ENCODE results near the gene PARD3. TPM values are rescaled to one million over a fixed set of nuclear protein-coding genes. Genes with fewer than 3 reads are reported as not detected.

PARD3 gene
- total and polyA plus RNA-seq, 10 of the 15 experiments (the other 5 are each of a cell fraction or from before 2014, with no cell fraction given), result 2.6 to 43.1 (median 13.9) TPM

- Histone ChIP-seq H3K27ac (ENCODE audit: control insufficient read depth, insufficient read depth) (no peak overlapping the region), H3K79me2 (ENCODE audit: control insufficient read depth, insufficient read depth, low read length) (no peaks in the 10 kb centered on the region), H2AFZ (ENCODE audit: control insufficient read depth, low read depth, low read length) (no peak overlapping the region), H3K9ac (ENCODE audit: control insufficient read depth, insufficient read depth, low read length) (no peak overlapping the region), H3K4me3 (no peak overlapping the region), H3K4me1 (ENCODE audit: control insufficient read depth, insufficient read depth, low read length) (no peaks in the 10 kb centered on the region), H4K20me1 (ENCODE audit: control insufficient read depth, insufficient read depth) (no peaks in the 10 kb centered on the region), H3K27me3 (replicated peaks in 1 of 2; ENCODE audit: control insufficient read depth in 2 of 2, insufficient read depth in 2 of 2, low read length in 1 of 2) (no peaks in the 10 kb centered on the region), H3K36me3 (ENCODE audit: control insufficient read depth in 2 of 2, insufficient read depth in 2 of 2, low read length in 1 of 2) (no peaks in the 10 kb centered on the region), H3K4me2 (ENCODE audit: control insufficient read depth, insufficient read depth) (no peak overlapping the region), H3K9me3 (replicated peaks; ENCODE audit: control insufficient read depth, insufficient read depth, low read length) (no peaks in the 10 kb centered on the region; the same call in 2 of the 3 replicates)
- ChIA-PET SMC1A (ENCODE audit: uncharacterized antibody, unreplicated experiment) (interaction anchor here (0.7 to 1.4 kb wide), 4 partner anchors 13 to 919 kb away, joined by 3 to 4 read pairs (median 4); no protein-coding TSS in a partner anchor), CTCF (interaction anchor here (1.1 kb wide), 1 partner anchor 9 kb away, joined by 3 read pairs; no protein-coding TSS in a partner anchor), POLR2A (no interaction called here), RAD21 (ENCODE audit: unreplicated experiment) (no interaction called here)
- FAIRE-seq (no peak), DNase-seq (ENCODE audit: low read depth, low spot score) (no peak), ATAC-seq (no peak)
- intact Hi-C loops (cut with micrococcal nuclease; ENCODE audit: unreplicated experiment) (no loop called here), in situ Hi-C loops (cut with MboI) (no loop called here)
- no peak for TF ChIP-seq ATF7 (IDR thresholded peaks at IDR 0.05; ENCODE audit: low read depth)
- no peak for TF ChIP-seq CREB1 (IDR thresholded peaks at IDR 0.05; ENCODE audit: low read depth)
- TF ChIP-seq NRF1 (conservative IDR thresholded peaks at IDR 0.05; ENCODE audit: low read depth, low read length), result no peak
- TF ChIP-seq PAX8 (IDR thresholded peaks at IDR 0.05), result no peak
- no peak for TF ChIP-seq EP300 (IDR thresholded peaks at IDR 0.05; ENCODE audit: borderline replicate concordance in 1 of 2, control insufficient read depth in 1 of 2, low read depth in 2 of 2, low read length in 2 of 2)
- BruUV-seq (replicated peaks), result no TSS peak
- 77% methylated on average over 6 of the region's 6 CpGs for WGBS (ENCODE audit: insufficient coverage, insufficient replicate concordance, low lambda C conversion rate, missing lambda C conversion rate)
Observed at GRCh38 chr10:34112171-34112782, 702.8 kb downstream of the PARD3 start.

- no peak overlapping the region for H3K4me3 ChIP-seq
Observed at GRCh38 chr10:34111179-34111578, 703.9 kb downstream of the PARD3 start.

More at GRCh38 chr10:34111179-34111578, 703.9 kb downstream of the PARD3 start:
- in situ Hi-C loops (cut with MboI) (no loop called here), intact Hi-C loops (cut with micrococcal nuclease; ENCODE audit: unreplicated experiment) (no loop called here)
- no peak for FAIRE-seq
- ChIA-PET CTCF (interaction anchor here (1.1 kb wide), 1 partner anchor 10 kb away, joined by 3 read pairs; no protein-coding TSS in a partner anchor), SMC1A (ENCODE audit: uncharacterized antibody, unreplicated experiment) (interaction anchor here (0.7 to 2.2 kb wide), 4 partner anchors 10 to 918 kb away, joined by 3 to 6 read pairs (median 4); no protein-coding TSS in a partner anchor), POLR2A (no interaction called here), RAD21 (ENCODE audit: unreplicated experiment) (interaction anchor here (1.5 kb wide), 1 partner anchor 11 kb away, joined by 4 read pairs; no protein-coding TSS in a partner anchor)
- no peak overlapping the region for H2AFZ ChIP-seq (ENCODE audit: control insufficient read depth, low read depth, low read length)
- no TSS peak for BruUV-seq (replicated peaks)
- H3K9ac ChIP-seq (ENCODE audit: control insufficient read depth, insufficient read depth, low read length), result no peak overlapping the region
- no peaks in the 10 kb centered on the region for H3K36me3 ChIP-seq (ENCODE audit: control insufficient read depth in 2 of 2, insufficient read depth in 2 of 2, low read length in 1 of 2)
- no peak for DNase-seq (ENCODE audit: low read depth, low spot score)
- ATAC-seq, result no peak
- no peaks in the 10 kb centered on the region for H4K20me1 ChIP-seq (ENCODE audit: control insufficient read depth, insufficient read depth)
- no peaks in the 10 kb centered on the region for H3K4me1 ChIP-seq (ENCODE audit: control insufficient read depth, insufficient read depth, low read length)
- no peaks in the 10 kb centered on the region for H3K79me2 ChIP-seq (ENCODE audit: control insufficient read depth, insufficient read depth, low read length)
- H3K27me3 ChIP-seq (replicated peaks in 1 of 2; ENCODE audit: control insufficient read depth in 2 of 2, insufficient read depth in 2 of 2, low read length in 1 of 2), result no peaks in the 10 kb centered on the region
- H3K9me3 ChIP-seq (replicated peaks; ENCODE audit: control insufficient read depth, insufficient read depth, low read length), result no peaks in the 10 kb centered on the region; the same call in 2 of the 3 replicates
- H3K27ac ChIP-seq (ENCODE audit: control insufficient read depth, insufficient read depth), result no peak overlapping the region
- no peak for TF ChIP-seq ZBTB4 (CRISPR knock-in tag; IDR thresholded peaks at IDR 0.05)
- TF ChIP-seq MTA3 (IDR thresholded peaks at IDR 0.05; ENCODE audit: borderline replicate concordance, low read length), result no peak
- WGBS (ENCODE audit: insufficient coverage, insufficient replicate concordance, low lambda C conversion rate, missing lambda C conversion rate), result 25% methylated on average over 10 of the region's 10 CpGs
- H3K4me2 ChIP-seq (ENCODE audit: control insufficient read depth, insufficient read depth), result no peak overlapping the region

Measured in GM12878 (cell line).